ENCODE results near the gene MAMLD1.
"Not testable (repeated sequence)": the region's sequence is repeated elsewhere in the genome, so short reads cannot be mapped to it uniquely, and the experiment has no call there.

Gene MAMLD1, protein sequence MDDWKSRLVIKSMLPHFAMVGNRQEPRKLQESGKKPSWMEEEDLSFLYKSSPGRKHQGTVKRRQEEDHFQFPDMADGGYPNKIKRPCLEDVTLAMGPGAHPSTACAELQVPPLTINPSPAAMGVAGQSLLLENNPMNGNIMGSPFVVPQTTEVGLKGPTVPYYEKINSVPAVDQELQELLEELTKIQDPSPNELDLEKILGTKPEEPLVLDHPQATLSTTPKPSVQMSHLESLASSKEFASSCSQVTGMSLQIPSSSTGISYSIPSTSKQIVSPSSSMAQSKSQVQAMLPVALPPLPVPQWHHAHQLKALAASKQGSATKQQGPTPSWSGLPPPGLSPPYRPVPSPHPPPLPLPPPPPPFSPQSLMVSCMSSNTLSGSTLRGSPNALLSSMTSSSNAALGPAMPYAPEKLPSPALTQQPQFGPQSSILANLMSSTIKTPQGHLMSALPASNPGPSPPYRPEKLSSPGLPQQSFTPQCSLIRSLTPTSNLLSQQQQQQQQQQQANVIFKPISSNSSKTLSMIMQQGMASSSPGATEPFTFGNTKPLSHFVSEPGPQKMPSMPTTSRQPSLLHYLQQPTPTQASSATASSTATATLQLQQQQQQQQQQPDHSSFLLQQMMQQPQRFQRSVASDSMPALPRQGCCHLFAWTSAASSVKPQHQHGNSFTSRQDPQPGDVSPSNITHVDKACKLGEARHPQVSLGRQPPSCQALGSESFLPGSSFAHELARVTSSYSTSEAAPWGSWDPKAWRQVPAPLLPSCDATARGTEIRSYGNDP

DNA sequence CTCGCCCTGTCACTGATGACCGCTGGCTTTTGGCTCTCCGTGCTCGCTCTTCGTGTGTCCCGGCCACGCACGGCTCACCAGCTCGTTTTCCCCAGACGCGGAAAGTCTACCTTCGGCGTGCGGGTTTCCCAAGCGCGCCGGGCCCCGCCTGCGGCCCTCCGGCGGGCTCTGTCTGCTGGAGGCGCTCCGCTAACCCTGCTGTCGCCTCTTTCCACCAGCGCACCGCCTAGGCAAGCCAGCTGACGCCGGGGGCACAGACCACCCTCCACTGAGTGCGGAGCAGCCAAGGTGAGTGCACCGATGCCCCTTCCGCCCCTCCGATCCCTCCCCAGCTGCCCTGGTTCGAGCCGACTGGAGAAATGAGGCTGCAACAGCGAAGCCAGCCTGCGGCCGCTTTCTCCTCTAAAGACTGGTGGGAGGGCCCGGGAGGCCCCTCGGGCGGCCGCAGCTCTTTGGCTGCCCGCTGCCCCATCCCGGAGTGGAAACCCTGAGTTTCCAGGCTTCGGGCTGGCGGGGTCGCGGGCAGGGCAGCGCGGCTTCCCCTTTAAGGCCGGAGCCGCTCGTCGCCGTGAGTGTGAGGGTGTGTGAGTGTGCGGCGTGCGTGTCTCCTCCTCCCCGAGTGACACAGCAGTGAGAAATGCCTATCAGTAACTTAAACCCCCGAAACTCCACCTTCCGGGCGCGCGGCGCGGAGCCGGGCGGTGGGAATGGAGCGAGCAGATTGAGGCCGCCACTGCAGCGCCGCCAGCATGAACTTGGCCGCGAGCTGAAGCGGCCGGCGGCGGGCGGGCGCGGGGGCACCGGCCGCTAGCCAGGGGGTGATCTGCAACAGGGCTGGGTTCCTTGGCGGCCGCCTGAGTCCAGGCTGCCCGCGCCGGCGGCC, at the start of gene MAMLD1:
Gene MAMLD1 (plus strand): TSS at position 719 of the 883 bp plus-strand sequence. CDS start 82,200 bp downstream, outside the sequence.
- DNase-seq, result peak; percentile 72 to 74

GRCh38 chrX:150313514-150313913, 49.6 kb upstream of the MAMLD1 start:
- DNase-seq, result no peak

GRCh38 chrX:150314186-150314585, 48.9 kb upstream of the MAMLD1 start:
- no peak for DNase-seq

DNA sequence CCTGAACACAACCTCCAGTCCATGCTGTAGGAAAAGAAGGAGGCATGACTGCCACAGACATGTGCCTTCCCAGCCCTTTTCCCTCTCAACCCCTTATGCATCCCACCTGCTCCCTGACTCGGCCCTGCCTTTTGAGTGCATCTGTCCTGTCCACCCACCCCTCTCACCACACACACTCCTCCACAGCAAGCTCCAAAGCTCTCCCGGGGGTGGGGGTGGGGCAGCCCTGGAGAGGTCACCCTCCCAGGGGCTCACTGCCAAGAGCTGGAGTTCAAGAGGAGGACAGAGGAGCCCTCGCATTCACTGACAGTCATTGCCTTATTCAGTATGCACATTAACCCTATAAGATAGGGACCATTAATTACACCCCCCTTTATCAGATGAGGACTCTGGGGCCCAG, 46.6 kb upstream of the MAMLD1 start:
- no peak for DNase-seq

GRCh38 chrX:150323020-150323419, 40.1 kb upstream of the MAMLD1 start:
- no peak for DNase-seq

- no peak for DNase-seq
Measured at GRCh38 chrX:150324035-150324728, 38.9 kb upstream of the MAMLD1 start.

DNA sequence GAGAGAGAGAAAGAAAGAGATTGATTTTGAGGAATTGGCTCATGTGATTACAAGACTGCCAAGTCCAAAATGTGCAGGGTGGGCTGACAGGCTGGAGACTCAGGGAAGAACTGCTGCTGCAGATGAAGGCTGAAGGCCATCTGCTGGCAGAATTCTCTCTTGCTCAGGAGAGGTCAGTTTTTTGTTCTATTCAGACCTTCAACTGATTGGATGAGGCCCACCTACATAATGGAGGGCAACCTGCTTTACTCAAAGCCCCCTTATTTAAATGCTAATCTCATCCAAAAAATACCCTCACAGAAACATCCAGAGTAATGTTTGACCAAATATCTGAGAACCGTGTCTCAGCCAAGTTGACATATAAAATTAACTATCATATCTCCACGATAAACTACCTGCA, 38.2 kb upstream of the MAMLD1 start:
- DNase-seq, result no peak

GRCh38 chrX:150326541-150327247, 36.4 kb upstream of the MAMLD1 start:
- DNase-seq, result no peak

DNA sequence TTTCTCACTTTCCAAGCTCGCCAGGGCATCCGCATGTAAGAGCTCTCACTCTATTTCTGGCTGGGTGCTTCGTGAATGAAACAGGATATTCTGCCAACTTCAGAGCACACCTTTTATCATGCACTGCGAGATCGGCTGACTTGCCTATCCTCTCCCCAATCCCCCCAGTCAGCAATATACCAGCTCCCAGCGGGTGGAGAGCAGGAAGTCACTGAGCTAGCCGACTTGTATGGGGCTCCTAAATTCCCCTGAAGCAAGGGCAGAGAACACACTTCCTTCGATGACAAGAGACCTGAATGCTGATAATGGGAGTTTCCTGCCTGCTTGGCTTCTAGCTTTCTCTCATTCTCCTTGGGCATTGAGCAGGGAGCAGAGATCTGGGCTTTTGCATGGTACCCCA, 33.8 kb upstream of the MAMLD1 start:
- no peak for DNase-seq

- DNase-seq, result no peak
Measured at GRCh38 chrX:150329868-150330267, 33.2 kb upstream of the MAMLD1 start.

DNA sequence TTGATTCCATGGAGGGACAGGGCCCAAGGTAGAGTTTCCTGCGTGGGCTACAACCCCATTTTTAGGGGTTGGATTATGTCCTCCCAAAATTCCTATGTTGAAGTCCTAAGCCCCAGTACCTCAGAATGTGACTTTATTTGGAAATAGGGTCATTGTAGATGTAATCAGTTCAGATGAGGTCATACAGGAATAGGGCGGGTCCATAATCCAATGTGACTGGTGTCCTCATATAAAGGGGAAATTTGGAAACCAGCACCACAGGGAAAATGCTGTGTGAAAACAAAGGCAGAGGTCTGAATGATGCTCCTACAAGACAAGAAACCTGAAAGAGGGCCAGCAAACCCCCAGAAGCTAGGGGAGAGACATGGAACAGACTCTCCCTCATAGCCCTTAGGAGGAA, 31.1 kb upstream of the MAMLD1 start:
- no peak for DNase-seq

GRCh38 chrX:150334100-150334499, 29.0 kb upstream of the MAMLD1 start:
- no peak for DNase-seq

DNA sequence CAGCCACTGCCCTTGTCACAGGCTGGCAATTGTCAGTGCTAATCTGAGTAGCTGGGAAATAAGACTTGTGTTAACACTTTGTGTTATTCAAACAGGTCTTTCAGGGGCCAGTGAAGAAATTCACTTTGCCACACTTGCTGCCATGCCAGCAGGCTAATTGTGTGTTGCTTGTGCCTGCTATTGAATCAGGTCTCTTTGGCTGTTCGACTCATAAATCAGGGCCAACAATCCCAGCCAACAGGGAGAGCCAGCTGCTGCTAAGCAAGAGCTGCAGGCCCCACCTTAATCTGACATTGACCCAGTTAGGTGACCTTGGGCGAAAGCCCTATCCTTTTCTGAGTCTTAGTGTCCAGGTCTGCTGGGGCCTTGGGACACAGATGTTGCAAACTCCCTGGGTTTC, 28.1 kb upstream of the MAMLD1 start:
- no peak for DNase-seq

- no peak for DNase-seq
Measured at GRCh38 chrX:150337026-150337425, 26.1 kb upstream of the MAMLD1 start.

- no peak for DNase-seq
Measured at GRCh38 chrX:150337536-150337935, 25.6 kb upstream of the MAMLD1 start.

GRCh38 chrX:150338615-150339014, 24.5 kb upstream of the MAMLD1 start:
- DNase-seq, result no peak

- DNase-seq, result no peak
Measured at GRCh38 chrX:150339736-150340135, 23.4 kb upstream of the MAMLD1 start.

- DNase-seq, result not testable (repeated sequence)
Measured at GRCh38 chrX:150340326-150340725, 22.8 kb upstream of the MAMLD1 start.

GRCh38 chrX:150347471-150347870, 15.6 kb upstream of the MAMLD1 start:
- DNase-seq, result no peak

- no peak for DNase-seq
Measured at GRCh38 chrX:150348365-150348764, 14.8 kb upstream of the MAMLD1 start.

GRCh38 chrX:150352114-150352513, 11.0 kb upstream of the MAMLD1 start:
- no peak for DNase-seq

DNA sequence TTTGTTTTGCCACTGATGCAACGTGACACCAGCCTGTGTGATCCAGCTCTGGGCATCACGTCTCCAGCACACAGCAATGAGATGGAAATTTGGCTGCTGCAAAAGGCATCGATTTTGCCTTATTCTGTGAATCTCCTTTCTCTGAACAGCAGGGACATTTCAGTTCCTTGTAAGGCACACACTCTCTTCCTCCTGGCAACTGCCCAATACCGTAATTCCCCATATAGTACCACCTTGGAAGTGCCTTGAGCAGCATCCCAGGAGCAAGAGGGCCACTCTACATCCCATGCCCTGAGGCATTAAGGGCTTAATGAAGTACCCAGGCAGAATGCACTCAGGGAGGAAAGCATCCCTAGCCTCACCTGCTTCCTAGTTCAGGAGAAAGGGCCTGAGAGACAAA, 10.5 kb upstream of the MAMLD1 start:
- no peak for DNase-seq
